Activated CD8-positive, alpha-beta T cell treated with anti-CD3 and anti-CD28 coated beads for 36 hours (primary cell): Measurements from ENCODE around the gene SLC2A10. TPM values are rescaled to one million over a fixed set of nuclear protein-coding genes. Genes with fewer than 3 reads are reported as not detected.

Experiments
- ATAC-seq: fragments of 200-7000 bp; cut with Tn5 transposase; one replicate; pipeline ENCODE4 v1.10.0; 2021; ENCODE audit warnings: mild to moderate bottlenecking, moderate library complexity
- CTCF ChIA-PET: fragments of 350-600 bp; sonication (Branson Sonifier 250); formaldehyde crosslinking; loops from one replicate; lab custom pipeline; 2021; ENCODE audit warnings: antibody characterized with exemption; lab: Charles Lee
- POLR2A ChIA-PET: fragments of 350-600 bp; sonication (Branson Sonifier 250); formaldehyde crosslinking; loops from one replicate; lab custom pipeline; 2021; ENCODE audit warnings: antibody characterized with exemption; lab: Charles Lee
- DNase-seq: peaks from one replicate; pipeline ENCODE4 v3.0.0-alpha.2; 2020
- H3K27ac Mint-ChIP-seq: one replicate; pipeline ENCODE4 v1.8.0; 2021; ENCODE audit warnings: mild to moderate bottlenecking, mixed read lengths
- H3K27me3 Mint-ChIP-seq: one replicate; pipeline ENCODE4 v1.8.0; 2021; ENCODE audit warnings: mixed read lengths
- H3K36me3 Mint-ChIP-seq: one replicate; pipeline ENCODE4 v1.8.0; 2021; ENCODE audit warnings: low read depth, mixed read lengths
- H3K4me1 Mint-ChIP-seq: one replicate; pipeline ENCODE4 v1.8.0; 2021; ENCODE audit warnings: low read depth, mixed read lengths
- H3K4me3 Mint-ChIP-seq: one replicate; pipeline ENCODE4 v1.8.0; 2021; ENCODE audit warnings: mild to moderate bottlenecking, moderate library complexity, mixed read lengths
- H3K9me3 Mint-ChIP-seq: one replicate; pipeline ENCODE4 v1.8.0; 2021; ENCODE audit warnings: mixed read lengths
- CTCF ChIP-seq: fragments of 200-600 bp; IDR thresholded peaks from one replicate; pipeline ENCODE4 v1.8.0; 2022; ENCODE audit warnings: antibody characterized with exemption, mild to moderate bottlenecking
- intact Hi-C: fragments of 100-400 bp; cut with micrococcal nuclease; formaldehyde crosslinking; loops from one replicate; pipeline ENCODE4 v1.10.0; 2022
- total RNA-seq, 2 experiments: library from RNA; stranded (reverse); gene quantifications; one replicate each; pipeline ENCODE4 v1.2.3, GENCODE V29; 2021

Gene SLC2A10
- total RNA-seq, 2 experiments from 2014 or later, result not detected

DNA sequence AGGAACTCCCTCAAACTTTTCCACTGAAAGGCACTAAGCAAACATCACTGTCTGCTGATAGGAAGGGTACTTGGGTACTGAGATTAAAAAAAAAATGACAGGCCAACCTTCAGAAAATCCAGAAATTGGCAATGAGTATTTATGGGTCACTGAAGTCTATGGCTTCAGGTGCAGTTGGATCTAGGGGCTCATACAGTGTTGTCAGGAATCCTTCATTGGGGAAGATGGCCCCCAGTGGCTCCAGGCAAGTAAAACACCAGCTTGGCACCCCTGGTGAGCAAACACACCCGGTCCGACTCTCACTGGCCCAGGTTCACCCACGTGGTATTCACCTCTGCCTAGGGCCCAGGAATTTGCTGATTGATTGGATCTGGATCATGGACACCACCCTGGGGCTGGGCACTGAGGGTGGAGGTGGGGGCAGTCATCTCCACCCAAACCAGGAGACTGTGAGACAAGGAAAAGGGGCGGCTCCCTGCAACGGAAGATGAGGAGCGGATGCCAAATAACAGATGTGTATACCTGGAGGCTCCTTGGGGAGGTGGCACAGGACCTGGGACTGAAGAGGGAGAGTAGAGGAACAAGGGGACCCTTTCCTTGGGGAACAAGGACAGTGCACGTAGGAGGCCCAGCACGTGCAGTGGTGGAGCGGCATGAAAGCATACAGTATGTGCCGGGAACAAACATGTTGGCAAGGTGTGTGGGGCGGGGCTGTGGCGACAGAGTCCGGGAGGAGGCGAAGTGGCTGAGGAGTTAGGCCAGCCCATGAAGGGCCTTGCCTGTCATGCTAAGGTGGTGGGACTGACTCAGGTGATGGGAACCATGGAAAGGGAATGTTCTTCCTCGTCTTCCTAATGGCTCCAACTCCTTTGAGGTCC lies 4.7 kb downstream of the SLC2A10 start:
- ATAC-seq, result no peak
- Mint-ChIP-seq H3K4me3 (no peak overlapping the region), H3K9me3 (peaks cover under 1% of the 10 kb centered on the region), H3K36me3 (no peaks in the 10 kb centered on the region), H3K27ac (no peak overlapping the region), H3K27me3 (peaks cover 41% of the 10 kb centered on the region), H3K4me1 (peaks cover 8% of the 10 kb centered on the region)
- ChIA-PET CTCF (no interaction called here), POLR2A (no interaction called here)
- DNase-seq, result no peak
- intact Hi-C loops, result no loop called here
- no peak for TF ChIP-seq CTCF

DNA sequence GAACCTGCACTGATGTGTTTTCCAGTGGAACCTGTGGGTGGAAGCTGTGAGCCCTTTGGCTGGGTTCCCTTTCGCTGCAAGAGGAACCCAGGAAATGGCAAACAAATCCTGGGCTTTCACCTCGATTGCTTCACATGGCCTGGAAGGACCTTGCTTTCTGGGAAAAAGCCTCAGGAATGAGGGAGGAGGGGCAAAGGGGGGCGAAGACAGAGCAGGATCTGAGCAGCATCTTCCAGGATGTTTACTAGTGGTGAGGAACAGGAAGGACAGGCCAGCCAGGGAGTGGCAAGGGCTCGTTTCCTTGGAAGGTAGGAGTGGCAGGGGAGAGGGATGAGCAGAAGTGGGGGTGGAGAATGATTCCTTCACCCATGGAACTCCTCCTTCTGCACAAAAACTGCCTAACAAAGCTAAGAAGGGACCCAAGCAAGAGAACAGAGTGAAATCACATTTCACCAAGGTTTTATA lies 5.9 kb downstream of the SLC2A10 start:
- Mint-ChIP-seq H3K4me3 (no peak overlapping the region), H3K9me3 (peaks cover 10% of the 10 kb centered on the region), H3K36me3 (no peaks in the 10 kb centered on the region), H3K4me1 (peaks cover 2% of the 10 kb centered on the region), H3K27ac (no peak overlapping the region), H3K27me3 (peaks cover 38% of the 10 kb centered on the region)
- ChIA-PET POLR2A (no interaction called here), CTCF (interaction anchor here (1.4 kb wide), 1 partner anchor 153 kb away, joined by 3 read pairs; no protein-coding TSS in a partner anchor)
- ATAC-seq (no peak), DNase-seq (no peak)
- TF ChIP-seq CTCF, result no peak
- intact Hi-C loops, result no loop called here

DNA sequence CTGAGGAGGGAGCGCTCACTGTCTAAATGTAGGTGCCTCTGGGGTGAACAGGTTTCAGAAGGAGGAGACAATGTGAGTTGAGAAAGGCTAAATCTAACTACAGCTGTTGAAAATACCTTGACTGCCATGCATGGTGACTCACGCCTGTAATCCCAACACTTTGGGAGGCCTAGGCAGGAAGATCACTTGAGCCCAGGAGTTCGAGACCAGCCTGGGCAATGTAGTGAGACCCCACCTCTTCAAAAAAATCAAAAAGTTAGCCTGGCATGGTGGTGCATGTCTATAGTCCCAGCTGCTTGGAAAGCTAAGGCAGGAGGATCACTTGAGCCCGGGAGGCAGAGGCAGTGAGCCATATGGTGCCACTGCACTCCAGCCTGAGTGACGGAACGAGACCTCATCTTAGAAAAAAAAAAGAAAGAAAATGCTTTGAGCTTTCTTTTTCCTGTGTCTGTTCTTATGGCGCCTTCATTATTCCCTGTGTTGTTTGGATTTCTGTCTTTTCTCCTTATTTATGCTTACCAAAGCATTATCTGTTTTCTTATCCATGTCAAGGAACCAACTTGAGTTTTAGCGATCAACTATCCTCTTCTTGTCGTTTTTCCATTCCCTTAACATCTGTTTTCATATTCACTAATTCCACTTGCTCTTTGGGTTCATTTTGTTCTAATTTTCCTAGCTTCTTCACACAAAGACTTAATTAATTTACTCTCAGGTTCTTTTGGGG lies 8.5 kb downstream of the SLC2A10 start:
- H3K4me3 Mint-ChIP-seq, result no peak overlapping the region
- ChIA-PET POLR2A (interaction anchor here (1.2 kb wide), 1 partner anchor 17 kb away, joined by 3 read pairs; no protein-coding TSS in a partner anchor), CTCF (interaction anchor here (1.6 kb wide), 1 partner anchor 13 kb away, joined by 5 read pairs; no protein-coding TSS in a partner anchor)
- peaks cover 13% of the 10 kb centered on the region for H3K9me3 Mint-ChIP-seq
- no peak for TF ChIP-seq CTCF
- no peak overlapping the region for H3K27ac Mint-ChIP-seq
- DNase-seq, result no peak
- H3K4me1 Mint-ChIP-seq, result no peaks in the 10 kb centered on the region
- peaks cover 23% of the 10 kb centered on the region for H3K27me3 Mint-ChIP-seq
- intact Hi-C loops, result no loop called here
- no peaks in the 10 kb centered on the region for H3K36me3 Mint-ChIP-seq
- no peak for ATAC-seq

DNA sequence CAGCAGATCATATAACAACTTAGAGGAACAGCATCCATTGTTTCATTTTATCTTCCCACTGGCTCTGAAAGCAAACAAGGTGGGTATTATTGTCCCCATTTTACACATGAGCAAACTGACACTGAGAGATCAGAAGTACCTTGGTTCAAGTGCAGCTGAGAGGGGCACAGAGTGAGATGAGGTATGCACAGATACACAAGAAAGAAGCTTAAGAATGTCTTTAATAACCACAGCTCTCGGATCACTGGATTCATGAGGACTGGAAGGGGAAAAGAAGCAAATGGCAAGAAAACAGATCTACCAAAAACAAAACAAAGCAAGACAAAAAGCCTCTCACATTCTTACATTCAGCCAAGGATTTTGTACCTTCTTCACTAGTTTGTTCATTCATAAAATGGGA lies 10.6 kb downstream of the SLC2A10 start:
- TF ChIP-seq CTCF, result no peak
- intact Hi-C loops, result no loop called here
- no peak for DNase-seq
- H3K9me3 Mint-ChIP-seq, result peaks cover 13% of the 10 kb centered on the region
- ChIA-PET CTCF (interaction anchor here (0.8 kb wide), 1 partner anchor 62 kb away, joined by 3 read pairs; no protein-coding TSS in a partner anchor), POLR2A (no interaction called here)
- ATAC-seq, result no peak
- H3K4me1 Mint-ChIP-seq, result no peaks in the 10 kb centered on the region
- H3K27ac Mint-ChIP-seq, result no peak overlapping the region
- no peaks in the 10 kb centered on the region for H3K36me3 Mint-ChIP-seq
- H3K27me3 Mint-ChIP-seq, result peaks cover 12% of the 10 kb centered on the region
- H3K4me3 Mint-ChIP-seq, result no peak overlapping the region
